HepG2 (cell line): ENCODE data around the gene SHFL. TPM values are rescaled to one million over a fixed set of nuclear protein-coding genes. Genes with fewer than 3 reads are reported as not detected.
A peak's percentile ranks its signal among the peaks of the same experiment; 100 is the strongest.

Experiments used
- HOXA7 ChIP-seq: sonication (generic); formaldehyde crosslinking; IDR thresholded peaks from 2 replicates; pipeline ENCODE4 v1.8.1; 2022; ENCODE audit warnings: mild to moderate bottlenecking, missing genetic modification reagents, moderate library complexity
- KLF16 ChIP-seq, 2 experiments: sonication (generic) in 1 of 2; formaldehyde crosslinking in 1 of 2; IDR thresholded peaks; 2 replicates each; pipeline versions ENCODE4 v1.6.1 to v1.8.0; 2016 to 2023; ENCODE audit warnings: missing genetic modification reagents in 2 of 2, missing compliant biosample characterization in 1 of 2
- NFATC3 ChIP-seq: sonication (generic); formaldehyde crosslinking; IDR thresholded peaks from 2 replicates; pipeline ENCODE4 v1.5.1; 2020; ENCODE audit warnings: mild to moderate bottlenecking, missing genetic modification reagents
- SP140L ChIP-seq: sonication (generic); formaldehyde crosslinking; IDR thresholded peaks from 2 replicates; pipeline ENCODE4 v1.4.0; 2020; ENCODE audit warnings: missing genetic modification reagents, borderline replicate concordance
- TSC22D2 ChIP-seq: sonication (generic); formaldehyde crosslinking; IDR thresholded peaks from 2 replicates; pipeline ENCODE4 v1.5.1; 2020; ENCODE audit warnings: missing genetic modification reagents, mild to moderate bottlenecking, borderline replicate concordance
- WIZ ChIP-seq: sonication (generic); formaldehyde crosslinking; IDR thresholded peaks from 2 replicates; pipeline ENCODE4 v1.5.1; 2020; ENCODE audit warnings: mild to moderate bottlenecking, missing genetic modification reagents
- ZNF720 ChIP-seq: sonication (generic); formaldehyde crosslinking; IDR thresholded peaks from 2 replicates; pipeline ENCODE4 v1.4.0; 2020; ENCODE audit warnings: missing genetic modification reagents
- ZNF850 ChIP-seq: sonication (generic); formaldehyde crosslinking; conservative IDR thresholded peaks from 2 replicates; pipeline ENCODE4 v1.9.0; 2021; ENCODE audit warnings: mild to moderate bottlenecking, missing genetic modification reagents
- polyA plus RNA-seq, 8 experiments: library from polyadenylated mRNA; depleted of rRNA in 3 of 8; stranded (reverse) in 7 of 8; unstranded in 1 of 8; fragments of >200 nt; fragmentation: Illumina TruSeq in 4 of 8; extraction: Trizol in 4 of 8; gene quantifications; 2 replicates each; pipeline versions ENCODE4 v1.2.1 to v1.2.3, GENCODE V29; 2011 to 2016; ENCODE audit warnings: low read depth in 4 of 8, missing spikeins in 1 of 8, mixed read lengths in 1 of 8; ENCODE audit not compliant: insufficient read depth in 1 of 8
- total RNA-seq, 5 experiments: library from RNA; depleted of rRNA; stranded (reverse); fragments of >200 nt; fragmentation: Illumina TruSeq; extraction: Trizol; gene quantifications; 2 replicates each; pipeline ENCODE4 v1.2.3, GENCODE V29; 2016; ENCODE audit warnings: low read depth in 1 of 5
- TF ChIP-seq, protein P1 (sequence below): sonication (generic); formaldehyde crosslinking; IDR thresholded peaks from 2 replicates; pipeline ENCODE4 v1.5.0; 2020; ENCODE audit warnings: mild to moderate bottlenecking, missing genetic modification reagents, borderline replicate concordance
- TF ChIP-seq, protein P2 (sequence below): sonication (generic); formaldehyde crosslinking; IDR thresholded peaks from 2 replicates; pipeline ENCODE4 v1.5.1; 2020; ENCODE audit warnings: missing genetic modification reagents, mild to moderate bottlenecking, borderline replicate concordance
- TF ChIP-seq, protein P3 (sequence below): IDR thresholded peaks from 2 replicates; pipeline ENCODE4 v1.6.1; 2016; ENCODE audit warnings: low read depth, borderline replicate concordance
- TF ChIP-seq, protein P4 (sequence below): sonication (generic); formaldehyde crosslinking; IDR thresholded peaks from 2 replicates; pipeline ENCODE4 v1.5.0; 2020; ENCODE audit warnings: mild to moderate bottlenecking, missing genetic modification reagents
- TF ChIP-seq, protein P5 (sequence below): conservative IDR thresholded peaks from 2 replicates; pipeline ENCODE4 v1.6.1; 2018; ENCODE audit warnings: missing genetic modification reagents

SHFL gene
- total and polyA plus RNA-seq, 2 of the 13 experiments (the other 11 are each of a cell fraction or from before 2014, with no cell fraction given) = 12.3 to 36.4 TPM

DNA sequence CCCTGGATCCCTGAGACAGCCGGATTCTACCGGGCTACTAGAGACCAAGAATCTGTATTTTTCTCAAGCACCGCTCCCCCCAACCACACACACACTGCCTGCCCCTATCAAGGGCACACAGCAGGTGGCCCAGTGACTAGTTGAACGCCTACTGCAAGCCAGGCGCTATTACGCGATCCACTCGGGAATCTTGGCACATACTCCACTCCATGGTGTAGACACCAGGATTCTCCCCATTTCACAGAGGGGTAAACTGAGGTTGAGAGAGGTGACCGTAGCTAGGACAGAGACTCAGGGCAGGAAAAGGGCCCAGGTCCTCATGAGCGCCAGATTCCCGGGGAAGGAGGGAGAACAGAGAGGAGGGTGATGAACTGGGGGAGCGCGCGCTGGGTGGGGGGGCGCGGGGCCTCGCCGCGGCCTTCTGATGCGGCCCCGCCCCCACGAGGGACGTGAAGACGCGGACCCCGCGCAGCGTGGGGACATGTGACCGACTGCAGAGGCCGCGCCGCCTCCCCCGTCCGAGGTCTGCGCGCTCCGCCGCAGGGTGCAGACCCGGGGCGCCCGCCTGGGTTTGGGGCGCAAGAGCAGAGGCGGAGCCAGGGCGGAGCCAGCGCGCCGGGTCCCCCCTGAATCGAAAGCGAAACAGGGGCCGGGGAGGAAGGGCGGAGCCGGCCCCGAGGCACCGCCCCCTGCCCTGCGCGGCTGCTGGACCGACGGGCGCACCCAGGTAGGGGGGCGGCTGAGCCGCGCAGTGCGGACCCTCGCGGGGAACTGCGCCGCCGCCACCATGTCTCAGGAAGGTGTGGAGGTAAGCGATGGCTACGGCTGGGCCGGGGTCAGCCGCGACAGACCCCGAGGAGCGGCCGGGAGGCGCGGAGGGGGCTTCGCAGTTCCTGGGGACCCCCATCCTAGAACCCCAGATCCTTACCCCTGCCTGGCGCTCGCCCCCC, at the start of gene SHFL (continued):
- TF ChIP-seq, protein P1, sequence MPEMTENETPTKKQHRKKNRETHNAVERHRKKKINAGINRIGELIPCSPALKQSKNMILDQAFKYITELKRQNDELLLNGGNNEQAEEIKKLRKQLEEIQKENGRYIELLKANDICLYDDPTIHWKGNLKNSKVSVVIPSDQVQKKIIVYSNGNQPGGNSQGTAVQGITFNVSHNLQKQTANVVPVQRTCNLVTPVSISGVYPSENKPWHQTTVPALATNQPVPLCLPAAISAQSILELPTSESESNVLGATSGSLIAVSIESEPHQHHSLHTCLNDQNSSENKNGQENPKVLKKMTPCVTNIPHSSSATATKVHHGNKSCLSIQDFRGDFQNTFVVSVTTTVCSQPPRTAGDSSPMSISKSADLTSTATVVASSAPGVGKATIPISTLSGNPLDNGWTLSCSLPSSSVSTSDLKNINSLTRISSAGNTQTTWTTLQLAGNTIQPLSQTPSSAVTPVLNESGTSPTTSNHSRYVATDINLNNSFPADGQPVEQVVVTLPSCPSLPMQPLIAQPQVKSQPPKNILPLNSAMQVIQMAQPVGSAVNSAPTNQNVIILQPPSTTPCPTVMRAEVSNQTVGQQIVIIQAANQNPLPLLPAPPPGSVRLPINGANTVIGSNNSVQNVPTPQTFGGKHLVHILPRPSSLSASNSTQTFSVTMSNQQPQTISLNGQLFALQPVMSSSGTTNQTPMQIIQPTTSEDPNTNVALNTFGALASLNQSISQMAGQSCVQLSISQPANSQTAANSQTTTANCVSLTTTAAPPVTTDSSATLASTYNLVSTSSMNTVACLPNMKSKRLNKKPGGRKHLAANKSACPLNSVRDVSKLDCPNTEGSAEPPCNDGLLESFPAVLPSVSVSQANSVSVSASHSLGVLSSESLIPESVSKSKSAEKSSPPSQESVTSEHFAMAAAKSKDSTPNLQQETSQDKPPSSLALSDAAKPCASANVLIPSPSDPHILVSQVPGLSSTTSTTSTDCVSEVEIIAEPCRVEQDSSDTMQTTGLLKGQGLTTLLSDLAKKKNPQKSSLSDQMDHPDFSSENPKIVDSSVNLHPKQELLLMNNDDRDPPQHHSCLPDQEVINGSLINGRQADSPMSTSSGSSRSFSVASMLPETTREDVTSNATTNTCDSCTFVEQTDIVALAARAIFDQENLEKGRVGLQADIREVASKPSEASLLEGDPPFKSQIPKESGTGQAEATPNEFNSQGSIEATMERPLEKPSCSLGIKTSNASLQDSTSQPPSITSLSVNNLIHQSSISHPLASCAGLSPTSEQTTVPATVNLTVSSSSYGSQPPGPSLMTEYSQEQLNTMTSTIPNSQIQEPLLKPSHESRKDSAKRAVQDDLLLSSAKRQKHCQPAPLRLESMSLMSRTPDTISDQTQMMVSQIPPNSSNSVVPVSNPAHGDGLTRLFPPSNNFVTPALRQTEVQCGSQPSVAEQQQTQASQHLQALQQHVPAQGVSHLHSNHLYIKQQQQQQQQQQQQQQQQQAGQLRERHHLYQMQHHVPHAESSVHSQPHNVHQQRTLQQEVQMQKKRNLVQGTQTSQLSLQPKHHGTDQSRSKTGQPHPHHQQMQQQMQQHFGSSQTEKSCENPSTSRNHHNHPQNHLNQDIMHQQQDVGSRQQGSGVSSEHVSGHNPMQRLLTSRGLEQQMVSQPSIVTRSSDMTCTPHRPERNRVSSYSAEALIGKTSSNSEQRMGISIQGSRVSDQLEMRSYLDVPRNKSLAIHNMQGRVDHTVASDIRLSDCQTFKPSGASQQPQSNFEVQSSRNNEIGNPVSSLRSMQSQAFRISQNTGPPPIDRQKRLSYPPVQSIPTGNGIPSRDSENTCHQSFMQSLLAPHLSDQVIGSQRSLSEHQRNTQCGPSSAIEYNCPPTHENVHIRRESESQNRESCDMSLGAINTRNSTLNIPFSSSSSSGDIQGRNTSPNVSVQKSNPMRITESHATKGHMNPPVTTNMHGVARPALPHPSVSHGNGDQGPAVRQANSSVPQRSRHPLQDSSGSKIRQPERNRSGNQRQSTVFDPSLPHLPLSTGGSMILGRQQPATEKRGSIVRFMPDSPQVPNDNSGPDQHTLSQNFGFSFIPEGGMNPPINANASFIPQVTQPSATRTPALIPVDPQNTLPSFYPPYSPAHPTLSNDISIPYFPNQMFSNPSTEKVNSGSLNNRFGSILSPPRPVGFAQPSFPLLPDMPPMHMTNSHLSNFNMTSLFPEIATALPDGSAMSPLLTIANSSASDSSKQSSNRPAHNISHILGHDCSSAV (CRISPR knock-in tag) = no peak
- TF ChIP-seq, protein P2, sequence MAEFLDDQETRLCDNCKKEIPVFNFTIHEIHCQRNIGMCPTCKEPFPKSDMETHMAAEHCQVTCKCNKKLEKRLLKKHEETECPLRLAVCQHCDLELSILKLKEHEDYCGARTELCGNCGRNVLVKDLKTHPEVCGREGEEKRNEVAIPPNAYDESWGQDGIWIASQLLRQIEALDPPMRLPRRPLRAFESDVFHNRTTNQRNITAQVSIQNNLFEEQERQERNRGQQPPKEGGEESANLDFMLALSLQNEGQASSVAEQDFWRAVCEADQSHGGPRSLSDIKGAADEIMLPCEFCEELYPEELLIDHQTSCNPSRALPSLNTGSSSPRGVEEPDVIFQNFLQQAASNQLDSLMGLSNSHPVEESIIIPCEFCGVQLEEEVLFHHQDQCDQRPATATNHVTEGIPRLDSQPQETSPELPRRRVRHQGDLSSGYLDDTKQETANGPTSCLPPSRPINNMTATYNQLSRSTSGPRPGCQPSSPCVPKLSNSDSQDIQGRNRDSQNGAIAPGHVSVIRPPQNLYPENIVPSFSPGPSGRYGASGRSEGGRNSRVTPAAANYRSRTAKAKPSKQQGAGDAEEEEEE (CRISPR knock-in tag) = no peak
- no peak for TF ChIP-seq KLF16 (CRISPR knock-in tag; IDR thresholded peaks at IDR 0.05)
- no peak for TF ChIP-seq WIZ (CRISPR knock-in tag)
- TF ChIP-seq TSC22D2 (CRISPR knock-in tag) = no peak
- TF ChIP-seq ZNF720 (CRISPR knock-in tag) = no peak
- TF ChIP-seq, protein P3, sequence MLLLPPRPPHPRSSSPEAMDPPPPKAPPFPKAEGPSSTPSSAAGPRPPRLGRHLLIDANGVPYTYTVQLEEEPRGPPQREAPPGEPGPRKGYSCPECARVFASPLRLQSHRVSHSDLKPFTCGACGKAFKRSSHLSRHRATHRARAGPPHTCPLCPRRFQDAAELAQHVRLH (CRISPR knock-in tag) = 0 out of 2 replicates have a peak, but pooled peaks have one; percentile 5
- peak; percentile 74; the same call in 1 of the 2 replicates for TF ChIP-seq ZNF850 (CRISPR knock-in tag)
- no peak for TF ChIP-seq SP140L
- TF ChIP-seq, protein P4, sequence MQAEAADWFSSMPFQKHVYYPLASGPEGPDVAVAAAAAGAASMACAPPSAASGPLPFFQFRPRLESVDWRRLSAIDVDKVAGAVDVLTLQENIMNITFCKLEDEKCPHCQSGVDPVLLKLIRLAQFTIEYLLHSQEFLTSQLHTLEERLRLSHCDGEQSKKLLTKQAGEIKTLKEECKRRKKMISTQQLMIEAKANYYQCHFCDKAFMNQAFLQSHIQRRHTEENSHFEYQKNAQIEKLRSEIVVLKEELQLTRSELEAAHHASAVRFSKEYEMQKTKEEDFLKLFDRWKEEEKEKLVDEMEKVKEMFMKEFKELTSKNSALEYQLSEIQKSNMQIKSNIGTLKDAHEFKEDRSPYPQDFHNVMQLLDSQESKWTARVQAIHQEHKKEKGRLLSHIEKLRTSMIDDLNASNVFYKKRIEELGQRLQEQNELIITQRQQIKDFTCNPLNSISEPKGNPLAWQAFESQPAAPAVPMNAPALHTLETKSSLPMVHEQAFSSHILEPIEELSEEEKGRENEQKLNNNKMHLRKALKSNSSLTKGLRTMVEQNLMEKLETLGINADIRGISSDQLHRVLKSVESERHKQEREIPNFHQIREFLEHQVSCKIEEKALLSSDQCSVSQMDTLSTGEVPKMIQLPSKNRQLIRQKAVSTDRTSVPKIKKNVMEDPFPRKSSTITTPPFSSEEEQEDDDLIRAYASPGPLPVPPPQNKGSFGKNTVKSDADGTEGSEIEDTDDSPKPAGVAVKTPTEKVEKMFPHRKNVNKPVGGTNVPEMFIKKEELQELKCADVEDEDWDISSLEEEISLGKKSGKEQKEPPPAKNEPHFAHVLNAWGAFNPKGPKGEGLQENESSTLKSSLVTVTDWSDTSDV (CRISPR knock-in tag) = no peak; the same call in 1 of the 2 replicates
- TF ChIP-seq NFATC3 (CRISPR knock-in tag) = no peak
- TF ChIP-seq, protein P5, sequence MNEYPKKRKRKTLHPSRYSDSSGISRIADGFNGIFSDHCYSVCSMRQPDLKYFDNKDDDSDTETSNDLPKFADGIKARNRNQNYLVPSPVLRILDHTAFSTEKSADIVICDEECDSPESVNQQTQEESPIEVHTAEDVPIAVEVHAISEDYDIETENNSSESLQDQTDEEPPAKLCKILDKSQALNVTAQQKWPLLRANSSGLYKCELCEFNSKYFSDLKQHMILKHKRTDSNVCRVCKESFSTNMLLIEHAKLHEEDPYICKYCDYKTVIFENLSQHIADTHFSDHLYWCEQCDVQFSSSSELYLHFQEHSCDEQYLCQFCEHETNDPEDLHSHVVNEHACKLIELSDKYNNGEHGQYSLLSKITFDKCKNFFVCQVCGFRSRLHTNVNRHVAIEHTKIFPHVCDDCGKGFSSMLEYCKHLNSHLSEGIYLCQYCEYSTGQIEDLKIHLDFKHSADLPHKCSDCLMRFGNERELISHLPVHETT (CRISPR knock-in tag) = no peak; the same call in 1 of the 2 replicates
- TF ChIP-seq HOXA7 (CRISPR knock-in tag) = no peak
